Peyer's patch (tissue), 4 donors: Measurements from ENCODE around the gene SDHA. TPM values are rescaled to one million over a fixed set of nuclear protein-coding genes. Genes with fewer than 3 reads are reported as not detected.
A peak's percentile ranks its signal among the peaks of the same experiment; 100 is the strongest.
"Not testable (repeated sequence)": the region's sequence is repeated elsewhere in the genome, so short reads cannot be mapped to it uniquely, and the experiment has no call there.

Experiments used
- DNase-seq, 3 donors: peaks; one replicate each; pipeline ENCODE4 v3.0.0-alpha.2; 2017 to 2019
- H3K27ac ChIP-seq, 4 donors: fragments of 200-600 bp; sonication (generic); one replicate each; pipeline ENCODE4 v1.5.1; 2016 to 2019
- H3K27me3 ChIP-seq, 2 donors: fragments of 200-600 bp; sonication (generic); one replicate each; pipeline ENCODE4 v1.5.1; 2019
- H3K36me3 ChIP-seq, 3 donors: fragments of 200-600 bp; sonication (generic); one replicate each; pipeline ENCODE4 v1.5.1; 2016 to 2019
- H3K4me1 ChIP-seq, 4 donors: fragments of 200-600 bp; sonication (generic); one replicate each; pipeline ENCODE4 v1.5.1; 2016 to 2019
- H3K4me3 ChIP-seq, 4 donors: fragments of 200-600 bp; sonication (generic); 1 replicate in 3 of 4; 2 replicates in 1 of 4; pipeline ENCODE4 v1.5.1; 2016 to 2019; ENCODE audit warnings: mild to moderate bottlenecking in 1 of 4
- H3K9me3 ChIP-seq, 4 donors: fragments of 200-600 bp; sonication (generic); one replicate each; pipeline ENCODE4 v1.5.1; 2016 to 2019; ENCODE audit warnings: mild to moderate bottlenecking in 1 of 4
- POLR2A ChIP-seq, 2 donors: fragments of 450-650 bp; IDR thresholded peaks; one replicate each; pipeline ENCODE4 v1.5.1; 2017; ENCODE audit warnings: antibody characterized with exemption in 2 of 2, mild to moderate bottlenecking in 2 of 2, moderate library complexity in 2 of 2
- total RNA-seq, 4 donors: library from RNA; depleted of rRNA; stranded (reverse); fragments of >200 nt; gene quantifications; one replicate each; pipeline ENCODE4 v1.1.0, GENCODE V29; 2016
- TF ChIP-seq, protein P1 (sequence below), 6 experiments: fragments of 450-650 bp in 4 of 6; fragments of 200-600 bp in 2 of 6; sonication (generic) in 1 of 6; IDR thresholded peaks; one replicate each; pipeline ENCODE4 v1.5.1; 2017 to 2019; ENCODE audit warnings: antibody characterized with exemption in 6 of 6, mild to moderate bottlenecking in 3 of 6, moderate library complexity in 1 of 6

SDHA gene
- total RNA-seq, 4 donors from 2014 or later: 94.9 to 253 (median 207) TPM

DNA sequence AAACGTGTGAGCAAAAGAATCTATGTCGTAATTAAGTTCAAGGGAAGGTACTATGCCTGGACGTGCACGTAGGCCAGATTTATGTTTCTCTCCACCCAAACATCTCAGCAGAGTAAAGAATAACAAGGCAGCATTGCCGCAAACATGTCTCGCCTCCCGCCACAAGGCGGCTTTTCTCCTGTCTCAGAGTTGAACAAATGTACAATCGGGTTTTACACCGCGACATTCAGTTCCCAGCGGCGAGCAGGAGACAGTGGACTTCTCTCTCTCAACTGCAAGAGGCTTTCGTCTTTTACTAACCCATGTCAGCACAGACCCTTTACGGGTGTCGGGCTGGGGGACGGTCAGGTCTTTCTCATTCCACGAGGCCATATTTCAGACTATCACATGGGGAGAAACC, 21.1 kb upstream of the SDHA start:
- H3K4me1 ChIP-seq, H3K36me3 ChIP-seq, H3K4me3 ChIP-seq, H3K27me3 ChIP-seq, H3K9me3 ChIP-seq, H3K27ac ChIP-seq: not testable (repeated sequence)
- DNase-seq: peak in 1 of 3 donors; percentile 50
- TF ChIP-seq, protein P1, sequence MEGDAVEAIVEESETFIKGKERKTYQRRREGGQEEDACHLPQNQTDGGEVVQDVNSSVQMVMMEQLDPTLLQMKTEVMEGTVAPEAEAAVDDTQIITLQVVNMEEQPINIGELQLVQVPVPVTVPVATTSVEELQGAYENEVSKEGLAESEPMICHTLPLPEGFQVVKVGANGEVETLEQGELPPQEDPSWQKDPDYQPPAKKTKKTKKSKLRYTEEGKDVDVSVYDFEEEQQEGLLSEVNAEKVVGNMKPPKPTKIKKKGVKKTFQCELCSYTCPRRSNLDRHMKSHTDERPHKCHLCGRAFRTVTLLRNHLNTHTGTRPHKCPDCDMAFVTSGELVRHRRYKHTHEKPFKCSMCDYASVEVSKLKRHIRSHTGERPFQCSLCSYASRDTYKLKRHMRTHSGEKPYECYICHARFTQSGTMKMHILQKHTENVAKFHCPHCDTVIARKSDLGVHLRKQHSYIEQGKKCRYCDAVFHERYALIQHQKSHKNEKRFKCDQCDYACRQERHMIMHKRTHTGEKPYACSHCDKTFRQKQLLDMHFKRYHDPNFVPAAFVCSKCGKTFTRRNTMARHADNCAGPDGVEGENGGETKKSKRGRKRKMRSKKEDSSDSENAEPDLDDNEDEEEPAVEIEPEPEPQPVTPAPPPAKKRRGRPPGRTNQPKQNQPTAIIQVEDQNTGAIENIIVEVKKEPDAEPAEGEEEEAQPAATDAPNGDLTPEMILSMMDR (IDR thresholded peaks at IDR 0.05): peak in 1 of 6 experiments; percentile 13

DNA sequence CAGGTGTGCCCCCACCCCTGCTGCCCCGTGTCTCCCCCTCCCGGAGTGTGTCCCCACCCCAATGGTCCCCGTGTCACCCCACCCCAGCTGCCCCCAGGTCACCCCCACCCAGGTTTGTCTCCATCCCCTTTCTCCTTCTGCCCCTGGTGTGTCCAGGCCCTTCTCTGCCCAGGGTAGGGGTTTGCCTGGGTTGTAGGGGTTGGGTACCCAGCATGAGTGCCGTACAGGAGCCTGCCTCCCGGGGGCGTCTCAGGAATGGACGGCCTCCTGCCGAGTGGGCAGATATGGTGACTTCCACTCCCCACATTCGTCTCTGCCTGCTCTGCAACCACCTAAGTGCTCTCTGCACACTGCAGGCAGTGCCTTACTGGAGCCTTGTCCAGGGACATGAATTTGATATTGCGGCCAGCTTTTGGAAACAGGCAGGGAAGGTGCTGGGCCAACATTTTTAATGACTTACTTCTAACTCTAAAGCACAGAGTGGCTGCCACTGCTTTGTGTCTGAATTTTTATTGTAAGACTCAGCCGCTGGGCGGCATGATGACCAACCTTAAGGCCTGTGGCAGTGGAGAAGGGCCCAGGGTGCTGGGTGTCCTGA, 20.1 kb upstream of the SDHA start:
- TF ChIP-seq, protein P1 (IDR thresholded peaks at IDR 0.05): no peak
- no peaks in the 10 kb centered on the region for H3K4me1 ChIP-seq
- peak in 1 of 3 donors; percentile 34 for DNase-seq
- no peaks in the 10 kb centered on the region for H3K27me3 ChIP-seq
- H3K27ac ChIP-seq: no peak overlapping the region
- H3K4me3 ChIP-seq: no peak overlapping the region
- H3K36me3 ChIP-seq: peaks cover 0 to under 1% (median 0%) of the 10 kb centered on the region in 3 donors
- H3K9me3 ChIP-seq: no peaks in the 10 kb centered on the region

DNA sequence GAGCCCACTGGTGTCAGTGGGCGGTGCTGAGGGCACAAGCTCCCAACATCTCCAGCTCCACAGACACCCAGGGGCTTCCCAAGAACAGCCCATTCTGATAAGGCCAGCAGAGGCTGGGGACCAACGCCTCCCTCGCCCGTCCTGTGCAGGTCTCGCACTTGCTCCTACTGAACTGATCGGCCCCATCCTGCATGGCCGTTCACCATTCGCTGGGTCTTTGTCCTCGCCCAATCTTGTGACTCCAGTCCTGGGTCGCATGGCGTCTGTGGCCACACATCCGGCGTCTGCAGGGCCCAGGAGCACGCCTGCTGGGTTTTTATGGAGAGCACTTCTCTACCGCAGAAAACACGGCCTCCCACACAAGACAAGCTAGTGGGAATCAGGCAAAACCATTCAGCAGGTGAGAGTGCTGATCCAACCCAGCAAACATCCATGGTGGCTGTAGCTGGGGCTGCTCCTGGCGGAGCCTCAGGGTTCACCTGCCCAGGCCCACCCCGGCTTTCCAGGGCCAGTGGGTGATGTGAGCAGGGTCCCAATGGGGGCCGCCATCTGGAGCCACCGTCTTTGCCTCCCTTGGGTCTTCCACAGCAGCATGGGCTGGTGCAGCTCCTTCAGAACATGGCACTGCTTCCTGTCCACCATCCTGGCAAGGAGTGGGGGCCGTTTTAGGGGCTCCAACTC, 19.5 kb upstream of the SDHA start:
- peak in 1 of 3 donors; percentile 38 for DNase-seq
- no peak overlapping the region for H3K27ac ChIP-seq
- TF ChIP-seq, protein P1 (IDR thresholded peaks at IDR 0.05): no peak
- TF ChIP-seq POLR2A (IDR thresholded peaks at IDR 0.05): no peak

DNA sequence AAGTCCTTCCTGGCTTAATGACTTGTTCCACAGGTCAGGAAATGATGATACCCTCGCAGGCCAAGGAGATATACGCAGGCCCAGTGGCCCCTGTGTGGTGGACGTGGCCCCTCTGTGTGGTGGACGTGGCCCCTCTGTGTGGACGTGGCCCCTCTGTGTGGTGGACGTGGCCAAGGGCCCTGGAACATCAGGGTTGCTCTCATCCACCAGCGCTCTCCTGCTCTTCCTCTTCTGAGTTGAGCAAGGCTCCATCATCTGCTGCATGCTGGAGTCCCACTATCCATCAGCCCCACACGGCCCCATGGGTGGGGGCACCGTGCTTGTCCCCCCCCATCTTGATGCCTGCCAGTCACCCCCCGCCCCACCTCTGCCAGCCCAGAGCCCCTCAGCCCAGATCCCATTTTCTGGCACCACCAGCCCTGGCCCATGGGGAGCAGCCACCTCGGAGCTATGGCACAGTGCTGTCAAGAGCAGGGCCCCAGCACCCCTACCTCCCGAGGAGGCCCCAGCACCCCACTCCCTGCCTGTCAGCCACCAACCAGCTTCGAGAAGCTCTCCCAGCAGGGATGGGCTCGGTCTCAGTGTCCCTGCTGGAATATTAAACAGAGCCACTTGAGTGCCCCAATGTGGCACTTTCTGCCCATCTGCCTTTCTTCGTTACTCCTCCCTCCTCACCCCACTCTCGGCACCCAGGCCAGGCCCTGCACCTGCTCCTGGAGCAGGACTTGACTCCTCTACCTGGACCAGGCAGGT, 18.7 kb upstream of the SDHA start:
- TF ChIP-seq, protein P1 (IDR thresholded peaks at IDR 0.05): no peak
- no peak for TF ChIP-seq POLR2A (IDR thresholded peaks at IDR 0.05)
- Histone ChIP-seq H3K27me3 (no peaks in the 10 kb centered on the region), H3K27ac (no peak overlapping the region), H3K36me3 (peaks cover 0 to 15% (median 0%) of the 10 kb centered on the region in 3 donors), H3K4me3 (no peak overlapping the region), H3K9me3 (no peaks in the 10 kb centered on the region), H3K4me1 (no peaks in the 10 kb centered on the region)
- DNase-seq: peak in 1 of 3 donors; percentile 31

More for the DNA sequence above, 19.5 kb upstream of the SDHA start:
- no peaks in the 10 kb centered on the region for H3K4me1 ChIP-seq
- no peaks in the 10 kb centered on the region for H3K27me3 ChIP-seq
- no peaks in the 10 kb centered on the region for H3K9me3 ChIP-seq
- no peak overlapping the region for H3K4me3 ChIP-seq
- peaks cover 0 to 8% (median 0%) of the 10 kb centered on the region in 3 donors for H3K36me3 ChIP-seq

DNA sequence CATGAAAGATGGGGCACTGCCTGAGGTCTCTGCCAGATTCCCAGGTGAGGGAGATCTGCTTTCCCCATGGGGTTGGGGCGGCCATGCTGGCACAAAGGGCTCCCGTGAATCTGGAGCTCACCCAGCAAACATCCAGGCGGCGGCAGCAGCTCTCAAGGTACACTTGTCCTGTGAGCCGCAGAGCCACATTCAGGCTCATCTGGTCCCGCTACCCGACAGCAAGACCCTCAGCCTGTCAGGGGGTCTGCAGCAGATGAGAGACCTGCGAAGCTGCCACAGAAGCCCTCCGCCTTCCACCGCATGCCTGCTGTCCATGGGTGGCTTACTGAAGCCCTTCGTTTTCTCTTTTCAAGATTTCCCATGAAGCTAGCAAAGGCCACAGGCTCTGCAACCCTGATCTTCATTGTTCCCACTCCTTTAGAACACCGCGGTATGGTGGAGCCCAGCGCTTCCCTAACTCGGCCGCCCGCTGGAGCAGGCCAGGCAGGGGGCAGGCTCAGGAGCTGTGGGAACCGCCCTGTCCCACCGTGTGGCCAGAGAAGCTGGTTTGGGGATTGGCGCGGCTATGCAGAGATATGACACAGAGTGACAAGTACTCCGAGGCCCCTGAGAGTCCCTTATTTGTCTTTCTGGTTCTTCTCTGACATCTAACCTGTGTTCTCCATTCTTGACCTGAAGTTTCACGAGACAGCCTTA, 18.0 kb upstream of the SDHA start:
- Histone ChIP-seq H3K4me3 (no peak overlapping the region), H3K27ac (no peak overlapping the region), H3K27me3 (no peaks in the 10 kb centered on the region), H3K36me3 (peaks cover 0 to 22% (median 0%) of the 10 kb centered on the region in 3 donors), H3K9me3 (no peaks in the 10 kb centered on the region), H3K4me1 (no peaks in the 10 kb centered on the region)
- peak in 1 of 3 donors; percentile 32 for DNase-seq
- TF ChIP-seq, protein P1 (IDR thresholded peaks at IDR 0.05): no peak
- TF ChIP-seq POLR2A (IDR thresholded peaks at IDR 0.05): no peak
